Tibial artery (tissue), 4 donors: ENCODE results near the gene BPIFB1.

Experiments used
- DNase-seq, 2 donors: peaks; one replicate each; pipeline ENCODE4 v3.0.0-alpha.2; 2019
- H3K27ac ChIP-seq, 2 donors: fragments of 200-600 bp; sonication (generic) in 1 of 2; 1 replicate in 1 of 2; 2 replicates in 1 of 2; pipeline ENCODE4 v1.5.1; 2018 to 2019; ENCODE audit warnings: mild to moderate bottlenecking in 1 of 2
- H3K27me3 ChIP-seq, 2 donors: fragments of 200-600 bp; sonication (generic) in 1 of 2; one replicate each; pipeline versions ENCODE4 v1.5.1 to v1.6.0; 2016 to 2019
- H3K36me3 ChIP-seq, 3 donors: fragments of 200-600 bp; sonication (generic) in 2 of 3; one replicate each; pipeline ENCODE4 v1.5.1; 2016 to 2019; ENCODE audit warnings: mild to moderate bottlenecking in 2 of 3
- H3K4me1 ChIP-seq, 4 donors: fragments of 200-600 bp; sonication (generic) in 2 of 4; 1 replicate in 3 of 4; 2 replicates in 1 of 4; pipeline ENCODE4 v1.5.1; 2016 to 2019
- H3K4me3 ChIP-seq, 2 donors: fragments of 200-600 bp; sonication (generic) in 1 of 2; 1 replicate in 1 of 2; 2 replicates in 1 of 2; pipeline ENCODE4 v1.5.1; 2018 to 2019; ENCODE audit warnings: mild to moderate bottlenecking in 2 of 2
- H3K9me3 ChIP-seq, 3 donors: fragments of 200-600 bp; sonication (generic) in 1 of 3; one replicate each; pipeline ENCODE4 v1.5.1; 2016 to 2019
- CTCF ChIP-seq, 2 experiments: fragments of 200-600 bp in 1 of 2; fragments of 450-650 bp in 1 of 2; IDR thresholded peaks; one replicate each; pipeline ENCODE4 v1.5.1; 2017 to 2019; ENCODE audit warnings: antibody characterized with exemption in 2 of 2, mild to moderate bottlenecking in 1 of 2, moderate library complexity in 1 of 2
- intact Hi-C: fragments of 100-400 bp; cut with DNase I; formaldehyde crosslinking; loops from one replicate; pipeline ENCODE4 v1.15.0; 2023; ENCODE audit warnings: low total_unique reads

BPIFB1 gene

DNA sequence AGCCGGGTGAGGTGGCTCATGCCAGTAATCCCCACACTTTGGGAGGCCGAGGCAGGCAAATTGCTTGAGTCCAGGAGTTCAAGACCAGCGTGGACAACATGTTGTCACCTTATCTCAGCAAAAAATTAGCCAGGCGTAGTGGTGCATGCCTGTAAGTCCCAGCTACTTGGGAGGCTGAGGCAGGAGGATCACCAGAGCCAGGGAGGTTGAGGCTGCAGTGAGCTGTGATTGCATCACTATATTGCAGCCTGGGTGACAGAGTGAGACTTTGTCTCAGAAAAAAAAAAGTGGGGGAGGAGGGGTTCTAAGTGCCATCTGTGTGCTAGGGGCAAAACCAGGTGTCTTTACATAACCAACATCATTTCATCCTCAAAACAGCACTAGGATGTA is 70.0 kb downstream of the BPIFB1 start:
- intact Hi-C loops: no loop called here
- DNase-seq: no peak
- Histone ChIP-seq H3K27me3 (no peaks in the 10 kb centered on the region), H3K27ac (no peak overlapping the region), H3K9me3 (no peaks in the 10 kb centered on the region), H3K4me1 (no peaks in the 10 kb centered on the region), H3K4me3 (no peak overlapping the region), H3K36me3 (peaks cover 35 to 76% (median 36%) of the 10 kb centered on the region in 3 donors)
- no peak for TF ChIP-seq CTCF (IDR thresholded peaks at IDR 0.05)
